SH-SY5Y (cell line): Measurements from ENCODE around the gene SLC26A9.

Experiments
- GATA2 ChIP-seq: IDR thresholded peaks from 2 replicates; pipeline ENCODE4 v1.6.1; 2011; ENCODE audit warnings: mild to moderate bottlenecking, low read depth, low read length
- GATA3 ChIP-seq: IDR thresholded peaks from 2 replicates; pipeline ENCODE4 v1.6.1; 2011; ENCODE audit warnings: low read depth, mild to moderate bottlenecking, low read length, moderate library complexity

DNA sequence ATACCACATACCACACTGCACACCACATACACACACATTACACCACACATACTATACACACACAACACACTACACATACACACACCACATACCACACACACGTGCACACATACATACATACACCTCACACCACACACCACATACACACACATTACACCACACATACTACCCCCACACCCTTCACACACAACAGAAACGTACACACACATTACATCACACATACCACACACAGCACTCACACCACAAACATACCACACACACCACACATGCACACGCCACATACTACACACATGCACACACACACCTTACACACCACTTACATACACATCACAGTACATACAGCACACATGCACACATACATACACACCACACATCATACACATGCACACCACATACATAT is 31.5 kb upstream of the SLC26A9 start:
- no peak for TF ChIP-seq GATA2
- no peak for TF ChIP-seq GATA3
